K562 (cell line): ENCODE measurements around the gene HSF5. TPM values are rescaled to one million over a fixed set of nuclear protein-coding genes. Genes with fewer than 3 reads are reported as not detected.

Source experiments
- CBX5 ChIP-seq: IDR thresholded peaks from 2 replicates; pipeline ENCODE4 v1.6.1; 2014; ENCODE audit warnings: low read depth, borderline replicate concordance
- DNMT1 ChIP-seq: fragments of 450-650 bp; IDR thresholded peaks from 2 replicates; pipeline ENCODE4 v1.6.1; 2016; ENCODE audit warnings: antibody characterized with exemption, mild to moderate bottlenecking
- ETV1 ChIP-seq: fragments of 450-650 bp; conservative IDR thresholded peaks from 2 replicates; pipeline ENCODE4 v1.6.1; 2016; ENCODE audit warnings: missing genetic modification characterization, control low read depth, low read depth, missing compliant biosample characterization
- GATAD2B ChIP-seq: fragments of 450-650 bp; IDR thresholded peaks from 2 replicates; pipeline ENCODE4 v1.6.1; 2017; ENCODE audit warnings: mild to moderate bottlenecking, borderline replicate concordance
- KDM4B ChIP-seq, 2 experiments: fragments of 450-650 bp in 1 of 2; sonication (generic) in 1 of 2; IDR thresholded peaks; 2 replicates each; pipeline ENCODE4 v1.6.1; 2016 to 2017; ENCODE audit warnings: borderline replicate concordance in 2 of 2, antibody characterized with exemption in 1 of 2, low read depth in 1 of 2, mild to moderate bottlenecking in 1 of 2
- MCM5 ChIP-seq: fragments of 450-650 bp; IDR thresholded peaks from 2 replicates; pipeline ENCODE4 v1.6.1; 2016; ENCODE audit warnings: low read depth
- POLR2AphosphoS2 ChIP-seq: IDR thresholded peaks from 2 replicates; pipeline ENCODE4 v1.6.1; 2012; ENCODE audit warnings: low read length, improper control_type of control experiment
- RBM22 ChIP-seq: fragments of 200-400 bp; formaldehyde crosslinking; IDR thresholded peaks from 2 replicates; pipeline ENCODE4 v1.6.1; 2018; ENCODE audit warnings: low read length, low read depth; ENCODE audit not compliant: poor library complexity, severe bottlenecking
- TOE1 ChIP-seq, 2 experiments: fragments of 450-650 bp in 1 of 2; sonication (generic) in 1 of 2; formaldehyde crosslinking in 1 of 2; IDR thresholded peaks; 2 replicates each; pipeline versions ENCODE4 v1.7.1 to v1.8.0; 2016 to 2022; ENCODE audit warnings: borderline replicate concordance in 2 of 2, mild to moderate bottlenecking in 2 of 2, antibody characterized with exemption in 1 of 2, inconsistent platforms in 1 of 2, low read depth in 1 of 2, missing genetic modification reagents in 1 of 2, moderate library complexity in 1 of 2
- XRCC5 ChIP-seq: fragments of 200-400 bp; formaldehyde crosslinking; IDR thresholded peaks from 2 replicates; pipeline ENCODE4 v1.6.1; 2017; ENCODE audit warnings: low read depth, mild to moderate bottlenecking, low read length
- ZNF124 ChIP-seq: sonication (generic); formaldehyde crosslinking; IDR thresholded peaks from 2 replicates; pipeline ENCODE4 v1.8.1; 2022; ENCODE audit warnings: missing genetic modification reagents
- ZNF146 ChIP-seq: IDR thresholded peaks from one replicate; pipeline ENCODE4 v1.6.1; 2018; ENCODE audit warnings: missing compliant biosample characterization; ENCODE audit not compliant: unreplicated experiment
- polyA plus RNA-seq, 8 experiments: library from polyadenylated mRNA; depleted of rRNA in 4 of 8; stranded (reverse) in 5 of 8; unstranded in 3 of 8; fragments of >200 nt; fragmentation: Nextera tagmentation in 2 of 8; fragmentation: Illumina TruSeq in 1 of 8; extraction: Ambion mirVana in 2 of 8; extraction: Trizol in 1 of 8; gene quantifications; 2 replicates each; pipeline versions ENCODE4 v1.2.1 to v1.2.3, GENCODE V29; 2011 to 2014; ENCODE audit warnings: inconsistent platforms in 1 of 8, missing spikeins in 1 of 8
- total RNA-seq, 7 experiments: library from RNA; depleted of rRNA in 6 of 7; stranded (reverse); fragments of >200 nt in 6 of 7; fragmentation: Illumina TruSeq in 2 of 7; extraction: Trizol in 2 of 7; gene quantifications; 2 replicates each; pipeline versions ENCODE4 v1.2.1 to v1.2.3, GENCODE V29; 2011 to 2021; ENCODE audit warnings: low replicate concordance in 1 of 7
- TF ChIP-seq, protein P1 (sequence below): fragments of 450-650 bp; IDR thresholded peaks from 2 replicates; pipeline ENCODE4 v1.6.1; 2016; ENCODE audit warnings: mild to moderate bottlenecking
- TF ChIP-seq, protein P2 (sequence below): fragments of 250-450 bp; sonication (Bioruptor Pico); IDR thresholded peaks from 2 replicates; pipeline ENCODE4 v1.4.0; 2020; ENCODE audit warnings: borderline replicate concordance
- TF ChIP-seq, protein P3 (sequence below): sonication (generic); formaldehyde crosslinking; IDR thresholded peaks from 2 replicates; pipeline ENCODE4 v1.8.0; 2022; ENCODE audit warnings: missing genetic modification reagents, mild to moderate bottlenecking, borderline replicate concordance
- TF ChIP-seq, protein P4 (sequence below): fragments of 250-450 bp; sonication (Bioruptor Pico); IDR thresholded peaks from 2 replicates; pipeline ENCODE4 v1.5.0; 2021; ENCODE audit warnings: mild to moderate bottlenecking, moderate library complexity

HSF5 gene
- total and polyA plus RNA-seq, 9 of the 15 experiments (the other 6 are each of a cell fraction or from before 2014, with no cell fraction given): 0.04 TPM; not detected in 8

DNA sequence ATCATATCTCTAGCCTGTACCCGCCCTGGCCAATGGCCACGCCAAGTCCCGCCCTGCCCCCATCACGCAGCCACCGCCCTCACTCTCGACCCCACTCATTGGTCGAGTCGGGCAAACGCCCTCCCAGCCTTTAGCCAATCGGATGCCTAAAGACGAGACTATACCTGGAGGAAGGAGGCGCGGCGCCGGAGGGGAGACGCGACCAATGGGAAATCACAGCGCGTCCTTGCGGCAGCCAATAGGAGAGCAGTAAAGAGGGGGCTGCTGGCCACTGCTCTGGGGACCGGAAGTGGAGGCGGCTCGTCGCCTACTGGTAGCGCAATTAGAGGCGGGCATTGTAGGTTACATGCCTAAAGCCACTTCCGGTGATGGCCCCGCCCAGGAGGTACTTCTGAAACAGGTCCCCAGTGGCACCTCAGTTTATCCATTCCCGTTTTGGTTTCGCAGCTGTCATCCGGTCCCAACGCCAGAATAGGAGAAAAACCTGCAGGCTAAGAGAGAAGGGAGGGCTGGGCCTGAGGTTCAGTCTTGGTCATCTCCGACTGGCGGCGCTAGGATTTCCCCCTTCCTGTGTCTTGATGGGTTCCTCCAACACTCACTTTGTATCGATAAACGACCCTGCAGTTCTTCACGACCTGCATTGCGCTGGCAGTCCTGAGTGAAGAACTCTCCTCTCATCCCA is 29.9 kb upstream of the HSF5 start (continued):
- TF ChIP-seq ZNF146 (CRISPR knock-in tag): no peak
- TF ChIP-seq, protein P1, sequence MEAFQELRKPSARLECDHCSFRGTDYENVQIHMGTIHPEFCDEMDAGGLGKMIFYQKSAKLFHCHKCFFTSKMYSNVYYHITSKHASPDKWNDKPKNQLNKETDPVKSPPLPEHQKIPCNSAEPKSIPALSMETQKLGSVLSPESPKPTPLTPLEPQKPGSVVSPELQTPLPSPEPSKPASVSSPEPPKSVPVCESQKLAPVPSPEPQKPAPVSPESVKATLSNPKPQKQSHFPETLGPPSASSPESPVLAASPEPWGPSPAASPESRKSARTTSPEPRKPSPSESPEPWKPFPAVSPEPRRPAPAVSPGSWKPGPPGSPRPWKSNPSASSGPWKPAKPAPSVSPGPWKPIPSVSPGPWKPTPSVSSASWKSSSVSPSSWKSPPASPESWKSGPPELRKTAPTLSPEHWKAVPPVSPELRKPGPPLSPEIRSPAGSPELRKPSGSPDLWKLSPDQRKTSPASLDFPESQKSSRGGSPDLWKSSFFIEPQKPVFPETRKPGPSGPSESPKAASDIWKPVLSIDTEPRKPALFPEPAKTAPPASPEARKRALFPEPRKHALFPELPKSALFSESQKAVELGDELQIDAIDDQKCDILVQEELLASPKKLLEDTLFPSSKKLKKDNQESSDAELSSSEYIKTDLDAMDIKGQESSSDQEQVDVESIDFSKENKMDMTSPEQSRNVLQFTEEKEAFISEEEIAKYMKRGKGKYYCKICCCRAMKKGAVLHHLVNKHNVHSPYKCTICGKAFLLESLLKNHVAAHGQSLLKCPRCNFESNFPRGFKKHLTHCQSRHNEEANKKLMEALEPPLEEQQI: no peak
- TF ChIP-seq CBX5: 0 out of 2 replicates have a peak, but pooled peaks have one; percentile 19
- TF ChIP-seq TOE1 (IDR thresholded peaks at IDR 0.05; ENCODE audit: borderline replicate concordance): peak; percentile 73
- no peak for TF ChIP-seq TOE1 (CRISPR knock-in tag; IDR thresholded peaks at IDR 0.05; ENCODE audit: borderline replicate concordance, low read depth)
- TF ChIP-seq, protein P2, sequence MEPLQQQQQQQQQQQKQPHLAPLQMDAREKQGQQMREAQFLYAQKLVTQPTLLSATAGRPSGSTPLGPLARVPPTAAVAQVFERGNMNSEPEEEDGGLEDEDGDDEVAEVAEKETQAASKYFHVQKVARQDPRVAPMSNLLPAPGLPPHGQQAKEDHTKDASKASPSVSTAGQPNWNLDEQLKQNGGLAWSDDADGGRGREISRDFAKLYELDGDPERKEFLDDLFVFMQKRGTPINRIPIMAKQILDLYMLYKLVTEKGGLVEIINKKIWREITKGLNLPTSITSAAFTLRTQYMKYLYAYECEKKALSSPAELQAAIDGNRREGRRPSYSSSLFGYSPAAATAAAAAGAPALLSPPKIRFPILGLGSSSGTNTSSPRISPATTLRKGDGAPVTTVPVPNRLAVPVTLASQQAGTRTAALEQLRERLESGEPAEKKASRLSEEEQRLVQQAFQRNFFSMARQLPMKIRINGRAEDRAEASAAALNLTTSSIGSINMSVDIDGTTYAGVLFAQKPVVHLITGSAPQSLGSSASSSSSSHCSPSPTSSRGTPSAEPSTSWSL (CRISPR knock-in tag): no peak
- TF ChIP-seq, protein P3, sequence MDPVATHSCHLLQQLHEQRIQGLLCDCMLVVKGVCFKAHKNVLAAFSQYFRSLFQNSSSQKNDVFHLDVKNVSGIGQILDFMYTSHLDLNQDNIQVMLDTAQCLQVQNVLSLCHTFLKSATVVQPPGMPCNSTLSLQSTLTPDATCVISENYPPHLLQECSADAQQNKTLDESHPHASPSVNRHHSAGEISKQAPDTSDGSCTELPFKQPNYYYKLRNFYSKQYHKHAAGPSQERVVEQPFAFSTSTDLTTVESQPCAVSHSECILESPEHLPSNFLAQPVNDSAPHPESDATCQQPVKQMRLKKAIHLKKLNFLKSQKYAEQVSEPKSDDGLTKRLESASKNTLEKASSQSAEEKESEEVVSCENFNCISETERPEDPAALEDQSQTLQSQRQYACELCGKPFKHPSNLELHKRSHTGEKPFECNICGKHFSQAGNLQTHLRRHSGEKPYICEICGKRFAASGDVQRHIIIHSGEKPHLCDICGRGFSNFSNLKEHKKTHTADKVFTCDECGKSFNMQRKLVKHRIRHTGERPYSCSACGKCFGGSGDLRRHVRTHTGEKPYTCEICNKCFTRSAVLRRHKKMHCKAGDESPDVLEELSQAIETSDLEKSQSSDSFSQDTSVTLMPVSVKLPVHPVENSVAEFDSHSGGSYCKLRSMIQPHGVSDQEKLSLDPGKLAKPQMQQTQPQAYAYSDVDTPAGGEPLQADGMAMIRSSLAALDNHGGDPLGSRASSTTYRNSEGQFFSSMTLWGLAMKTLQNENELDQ (CRISPR knock-in tag): no peak
- TF ChIP-seq RBM22: no peak
- TF ChIP-seq XRCC5: no peak; the same call in 1 of the 2 replicates
- peak; percentile 89 for TF ChIP-seq ETV1 (tag)
- TF ChIP-seq, protein P4, sequence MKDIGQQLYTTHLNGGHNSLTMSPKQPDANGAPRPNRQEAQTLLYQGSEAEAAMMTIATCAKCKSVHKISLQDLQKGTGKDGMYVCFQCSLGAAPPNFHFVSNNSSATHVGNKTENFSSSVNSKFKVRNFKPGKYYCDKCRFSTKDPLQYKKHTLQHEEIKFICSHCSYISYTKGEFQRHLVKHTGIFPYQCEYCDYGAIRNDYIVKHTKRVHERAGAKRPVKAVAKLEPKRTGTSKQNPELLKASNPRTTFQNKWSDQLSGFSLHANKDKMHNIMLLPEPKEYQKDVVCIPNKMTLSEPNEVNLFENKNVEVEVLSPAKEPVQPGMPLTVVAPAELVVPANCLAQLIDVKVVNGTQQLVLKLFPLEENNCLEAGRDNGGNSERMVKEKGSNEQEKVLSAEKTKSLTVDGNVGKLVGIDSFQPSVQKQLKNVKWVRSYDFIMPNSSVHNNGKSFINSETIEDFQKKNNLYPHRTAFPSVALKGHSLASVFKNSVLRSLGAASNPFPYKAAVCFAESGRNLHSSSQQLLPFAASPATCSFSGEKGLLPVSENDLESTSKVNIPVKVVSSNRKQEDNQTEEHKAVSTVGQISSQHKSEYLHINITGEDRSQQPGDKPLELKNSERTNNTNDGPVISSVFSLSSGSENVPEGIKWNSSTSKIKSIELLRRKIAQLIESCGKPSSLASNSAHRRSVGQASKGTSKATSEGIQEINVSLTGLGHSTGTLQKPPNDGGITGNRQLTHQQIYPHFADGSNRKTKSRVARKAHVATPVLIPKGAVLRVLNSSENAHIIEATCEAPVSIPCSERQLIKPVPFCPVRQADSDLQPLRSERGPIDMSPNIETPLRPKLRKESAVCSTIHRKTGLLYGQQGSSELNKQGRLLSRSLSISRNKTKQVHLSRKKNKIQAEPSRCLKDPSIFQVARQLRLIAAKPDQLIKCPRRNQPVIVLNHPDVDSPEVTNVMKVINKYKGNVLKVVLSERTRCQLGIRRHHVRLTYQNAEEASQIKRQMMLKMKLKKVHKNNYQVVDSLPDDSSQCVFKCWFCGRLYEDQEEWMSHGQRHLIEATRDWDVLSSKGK: no peak
- no peak for TF ChIP-seq POLR2AphosphoS2
- TF ChIP-seq MCM5: no peak
- TF ChIP-seq DNMT1: no peak
- no peak for TF ChIP-seq ZNF124 (CRISPR knock-in tag)
- TF ChIP-seq KDM4B (IDR thresholded peaks at IDR 0.05; ENCODE audit: borderline replicate concordance in 2 of 2, low read depth in 1 of 2): peak in 1 of 2 experiments; percentile 33; a peak in 1 of 4 replicates
- TF ChIP-seq GATAD2B: no peak
